Stomach (tissue), 9 donors: Measurements from ENCODE around the gene POLE. TPM values are rescaled to one million over a fixed set of nuclear protein-coding genes. Genes with fewer than 3 reads are reported as not detected.

Experiments
- DNase-seq, 2 donors: peaks; one replicate each; pipeline versions ENCODE4 v3.0.0 to v3.0.0-alpha.2; 2013 to 2019
- H3K27ac ChIP-seq, 5 donors: fragments of 200-600 bp in 4 of 5; sonication (generic) in 4 of 5; one replicate each; pipeline ENCODE4 v1.5.1; 2013 to 2019; ENCODE audit warnings: mild to moderate bottlenecking in 1 of 5, moderate library complexity in 1 of 5
- H3K27me3 ChIP-seq, 3 donors: fragments of 200-600 bp; sonication (generic); one replicate each; pipeline ENCODE4 v1.5.1; 2017 to 2019; ENCODE audit warnings: mixed run types in 1 of 3
- H3K36me3 ChIP-seq, 4 donors: fragments of 200-600 bp; sonication (generic); 1 replicate in 3 of 4; 2 replicates in 1 of 4; pipeline ENCODE4 v1.5.1; 2016 to 2019
- H3K4me1 ChIP-seq, 4 donors: fragments of 200-600 bp; sonication (generic); one replicate each; pipeline ENCODE4 v1.5.1; 2016 to 2019
- H3K4me3 ChIP-seq, 4 donors: fragments of 200-600 bp; sonication (generic) in 3 of 4; one replicate each; pipeline ENCODE4 v1.5.1; 2016 to 2019; ENCODE audit warnings: mild to moderate bottlenecking in 1 of 4
- H3K9me3 ChIP-seq, 4 donors: fragments of 200-600 bp; sonication (generic); one replicate each; pipeline ENCODE4 v1.5.1; 2016 to 2019
- EP300 ChIP-seq: sonication (generic); formaldehyde crosslinking; IDR thresholded peaks from one replicate; pipeline ENCODE4 v1.6.1; 2017; ENCODE audit warnings: antibody characterized with exemption
- POLR2A ChIP-seq, 4 donors: fragments of 450-650 bp; IDR thresholded peaks; one replicate each; pipeline ENCODE4 v1.6.1; 2016; ENCODE audit warnings: antibody characterized with exemption in 4 of 4, control low read depth in 2 of 4, mild to moderate bottlenecking in 1 of 4, moderate library complexity in 1 of 4
- POLR2AphosphoS5 ChIP-seq, 3 donors: sonication (generic); formaldehyde crosslinking; IDR thresholded peaks; one replicate each; pipeline ENCODE4 v1.6.1; 2016; ENCODE audit warnings: antibody characterized with exemption in 3 of 3
- WGBS, 5 donors: extraction: QIAGEN DNeasy Blood & Tissue Kit in 3 of 5; methylation state at CpG; one replicate each; pipeline versions ENCODE4 v1.1.5 to v1.1.7; 2013 to 2018; 5-methylcytosine and 5-hydroxymethylcytosine counted together
- intact Hi-C: fragments of 100-400 bp; cut with DNase I; formaldehyde crosslinking; loops from one replicate; pipeline ENCODE4 v1.15.1; 2023; ENCODE audit warnings: low total_unique reads
- polyA plus RNA-seq, 3 donors: library from polyadenylated mRNA; stranded (reverse); fragments of 200-250 nt; gene quantifications; one replicate each; pipeline ENCODE4 v1.2.3, GENCODE V29; 2013
- total RNA-seq, 5 donors: library from RNA; depleted of rRNA; stranded (reverse); fragments of >200 nt; gene quantifications; one replicate each; pipeline versions ENCODE4 v1.1.0 to v1.2.3, GENCODE V29; 2014 to 2016
- TF ChIP-seq, protein P1 (sequence below), 7 experiments: fragments of 450-650 bp in 4 of 7; fragments of 200-600 bp in 3 of 7; sonication (generic) in 3 of 7; IDR thresholded peaks; one replicate each; pipeline ENCODE4 v1.5.1; 2016 to 2019; ENCODE audit warnings: antibody characterized with exemption in 7 of 7, control low read depth in 2 of 7, mild to moderate bottlenecking in 1 of 7
- donor health status: healthy with polysubstance abuse.
- donor health status: Bipolar disorder and iron deficiency.
- donor health status: healthy.

Gene POLE
- total and polyA plus RNA-seq, 8 donors: 12.7 to 144 (median 43.3) TPM

DNA sequence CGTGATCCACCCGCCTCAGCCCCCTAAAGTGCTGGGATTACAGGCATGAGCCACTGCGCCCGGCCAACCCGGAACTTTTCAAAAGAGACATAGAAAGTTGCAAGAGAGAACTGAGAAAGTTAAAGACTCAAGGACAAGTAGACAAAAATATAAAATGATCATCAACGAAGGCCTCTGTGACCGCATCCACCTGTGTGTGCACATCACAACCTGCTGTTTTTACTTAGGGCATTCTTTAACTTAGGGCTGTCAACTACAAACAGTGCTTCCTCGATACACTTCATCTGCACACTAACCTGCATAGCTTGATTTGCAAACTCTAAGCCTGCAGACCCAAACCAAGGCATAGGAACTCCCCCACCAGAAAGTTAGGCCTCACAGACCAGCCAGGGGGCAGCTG, 53.7 kb downstream of the POLE start:
- TF ChIP-seq, protein P1, sequence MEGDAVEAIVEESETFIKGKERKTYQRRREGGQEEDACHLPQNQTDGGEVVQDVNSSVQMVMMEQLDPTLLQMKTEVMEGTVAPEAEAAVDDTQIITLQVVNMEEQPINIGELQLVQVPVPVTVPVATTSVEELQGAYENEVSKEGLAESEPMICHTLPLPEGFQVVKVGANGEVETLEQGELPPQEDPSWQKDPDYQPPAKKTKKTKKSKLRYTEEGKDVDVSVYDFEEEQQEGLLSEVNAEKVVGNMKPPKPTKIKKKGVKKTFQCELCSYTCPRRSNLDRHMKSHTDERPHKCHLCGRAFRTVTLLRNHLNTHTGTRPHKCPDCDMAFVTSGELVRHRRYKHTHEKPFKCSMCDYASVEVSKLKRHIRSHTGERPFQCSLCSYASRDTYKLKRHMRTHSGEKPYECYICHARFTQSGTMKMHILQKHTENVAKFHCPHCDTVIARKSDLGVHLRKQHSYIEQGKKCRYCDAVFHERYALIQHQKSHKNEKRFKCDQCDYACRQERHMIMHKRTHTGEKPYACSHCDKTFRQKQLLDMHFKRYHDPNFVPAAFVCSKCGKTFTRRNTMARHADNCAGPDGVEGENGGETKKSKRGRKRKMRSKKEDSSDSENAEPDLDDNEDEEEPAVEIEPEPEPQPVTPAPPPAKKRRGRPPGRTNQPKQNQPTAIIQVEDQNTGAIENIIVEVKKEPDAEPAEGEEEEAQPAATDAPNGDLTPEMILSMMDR (IDR thresholded peaks at IDR 0.05): no peak
- TF ChIP-seq EP300 (no peak), POLR2AphosphoS5 (IDR thresholded peaks at IDR 0.05) (no peak), POLR2A (IDR thresholded peaks at IDR 0.05) (no peak)
- Histone ChIP-seq H3K27ac (no peak overlapping the region), H3K4me1 (no peaks in the 10 kb centered on the region), H3K27me3 (no peaks in the 10 kb centered on the region), H3K36me3 (peaks cover 67 to 100% (median 98%) of the 10 kb centered on the region in 4 donors), H3K4me3 (no peak overlapping the region), H3K9me3 (no peaks in the 10 kb centered on the region)
- DNase-seq: no peak
- intact Hi-C loops: no loop called here
- WGBS, 5 donors: 91 to 98% (median 92%) methylated on average over 8 of the region's 8 CpGs

DNA sequence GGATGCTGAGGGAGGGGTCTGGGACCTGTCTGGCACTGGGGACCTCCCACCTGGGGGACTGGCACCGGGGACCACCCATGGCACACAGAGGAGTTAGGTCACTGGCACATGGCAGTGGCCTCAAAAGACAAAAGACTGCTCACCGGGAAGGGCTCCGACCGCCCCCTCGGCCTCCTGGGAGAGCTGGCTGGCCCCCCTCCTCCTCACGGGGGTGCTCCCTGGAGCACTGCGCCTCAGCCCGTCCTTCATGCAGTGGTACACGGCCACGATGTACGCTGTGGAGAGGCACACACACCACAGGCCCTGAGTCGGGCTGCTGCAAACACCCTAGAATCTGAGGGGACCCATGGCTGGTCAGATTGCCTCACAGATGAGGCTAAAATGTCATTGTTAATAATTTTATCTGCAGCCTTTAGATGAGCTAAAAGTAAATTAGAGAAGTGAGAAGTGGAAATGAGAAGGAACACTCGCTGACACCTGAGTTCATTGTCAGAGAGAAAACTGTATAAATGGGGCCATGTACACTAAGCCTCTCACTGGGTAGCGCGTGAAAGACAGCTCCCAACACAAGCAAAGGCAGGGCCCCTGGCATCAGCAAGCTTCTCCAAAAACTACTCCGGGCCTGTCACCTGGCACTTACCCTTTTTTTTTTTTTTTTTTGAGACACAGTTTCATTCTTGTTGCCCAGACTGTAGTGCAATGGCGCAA, 54.5 kb downstream of the POLE start:
- Histone ChIP-seq H3K4me1 (no peaks in the 10 kb centered on the region), H3K27me3 (no peaks in the 10 kb centered on the region), H3K4me3 (no peak overlapping the region), H3K36me3 (peaks cover 60 to 97% (median 92%) of the 10 kb centered on the region in 4 donors), H3K27ac (no peak overlapping the region), H3K9me3 (no peaks in the 10 kb centered on the region)
- TF ChIP-seq, protein P1 (IDR thresholded peaks at IDR 0.05): no peak
- TF ChIP-seq POLR2AphosphoS5 (IDR thresholded peaks at IDR 0.05): no peak
- no peak for TF ChIP-seq EP300
- TF ChIP-seq POLR2A (IDR thresholded peaks at IDR 0.05): no peak
- 84 to 96% (median 89%) methylated on average over 15 to 17 of the region's 17 CpGs for WGBS, 5 donors
- intact Hi-C loops: no loop called here
- DNase-seq: no peak

DNA sequence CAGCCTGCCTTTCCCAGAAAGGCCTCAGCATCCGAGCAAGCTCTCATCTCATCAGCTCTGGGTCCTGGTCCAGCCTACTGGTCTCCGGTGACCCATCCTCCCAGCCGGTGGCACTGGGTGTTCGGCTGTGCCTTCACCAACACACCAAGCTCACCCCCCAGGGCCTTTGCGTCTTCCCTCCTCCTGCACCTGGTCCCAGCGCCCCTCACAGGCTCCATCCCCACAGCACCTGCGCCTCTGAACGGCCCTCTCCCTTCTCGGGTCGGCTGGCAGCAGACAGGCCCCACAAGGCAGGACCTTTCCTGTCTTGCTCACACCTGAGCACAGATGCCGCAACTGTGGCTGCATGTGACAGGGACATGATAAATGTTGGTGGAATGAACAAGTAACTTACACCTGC, 55.5 kb downstream of the POLE start:
- no peak for DNase-seq
- intact Hi-C loops: no loop called here
- Histone ChIP-seq H3K27me3 (no peaks in the 10 kb centered on the region), H3K27ac (no peak overlapping the region), H3K4me1 (no peaks in the 10 kb centered on the region), H3K9me3 (no peaks in the 10 kb centered on the region), H3K36me3 (peaks cover 50 to 89% (median 82%) of the 10 kb centered on the region in 4 donors), H3K4me3 (no peak overlapping the region)
- 91 to 99% (median 96%) methylated on average over 10 to 11 of the region's 11 CpGs for WGBS, 5 donors
- no peak for TF ChIP-seq EP300
- no peak for TF ChIP-seq POLR2AphosphoS5 (IDR thresholded peaks at IDR 0.05)
- TF ChIP-seq, protein P1 (IDR thresholded peaks at IDR 0.05): no peak
- no peak for TF ChIP-seq POLR2A (IDR thresholded peaks at IDR 0.05)

DNA sequence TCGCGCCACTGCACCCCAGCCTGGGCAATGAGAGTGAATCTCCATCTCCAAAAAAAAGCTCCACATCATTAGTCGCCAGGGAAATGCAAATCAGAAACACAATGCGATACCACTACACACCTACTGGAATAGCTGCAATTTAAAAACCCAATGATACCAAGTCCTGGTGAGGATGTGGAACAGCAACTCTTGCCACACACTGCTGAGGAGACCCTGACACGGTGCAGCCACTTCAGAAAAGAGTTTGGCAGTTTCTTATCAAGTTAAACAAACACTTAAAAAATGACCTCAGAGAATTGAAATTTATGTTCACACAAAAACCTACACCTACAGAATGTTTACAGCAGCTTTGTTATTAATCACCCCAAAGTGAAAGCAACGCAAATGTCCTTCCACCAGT, 56.5 kb downstream of the POLE start:
- H3K9me3 ChIP-seq: no peaks in the 10 kb centered on the region
- WGBS, 5 donors: 79 to 89% (median 84%) methylated on average over 6 of the region's 6 CpGs
- H3K36me3 ChIP-seq: peaks cover 46 to 91% (median 78%) of the 10 kb centered on the region in 4 donors
- no peaks in the 10 kb centered on the region for H3K4me1 ChIP-seq
- intact Hi-C loops: no loop called here
- no peaks in the 10 kb centered on the region for H3K27me3 ChIP-seq
- no peak overlapping the region for H3K27ac ChIP-seq
- no peak overlapping the region for H3K4me3 ChIP-seq
- TF ChIP-seq EP300: no peak
- no peak for TF ChIP-seq POLR2A (IDR thresholded peaks at IDR 0.05)
- DNase-seq: no peak

DNA sequence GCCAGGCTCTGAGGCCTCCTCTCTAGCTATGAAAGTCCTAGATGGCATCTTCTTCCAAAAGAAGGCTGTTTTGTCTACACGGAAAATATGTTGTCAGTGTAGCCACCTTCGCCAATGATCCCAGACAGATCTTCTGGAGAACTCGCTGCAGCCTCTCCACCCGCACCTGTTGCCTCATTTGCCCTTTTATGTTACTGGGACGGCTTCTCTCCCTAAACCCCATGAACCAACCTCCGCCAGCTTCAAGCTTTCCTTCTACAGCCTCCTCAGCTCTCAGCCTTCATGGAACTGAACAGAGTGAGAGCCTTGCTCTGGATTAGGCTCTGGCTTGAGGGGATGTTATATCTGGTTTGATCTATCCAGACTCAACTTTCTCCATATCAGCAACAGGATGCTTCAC, 57.8 kb downstream of the POLE start:
- Histone ChIP-seq H3K36me3 (peaks cover 44 to 91% (median 78%) of the 10 kb centered on the region in 4 donors), H3K27ac (no peak overlapping the region), H3K4me3 (no peak overlapping the region), H3K9me3 (no peaks in the 10 kb centered on the region), H3K4me1 (no peaks in the 10 kb centered on the region), H3K27me3 (no peaks in the 10 kb centered on the region)
- intact Hi-C loops: no loop called here
- TF ChIP-seq POLR2A (IDR thresholded peaks at IDR 0.05): no peak
- no peak for TF ChIP-seq EP300
- no peak for TF ChIP-seq POLR2AphosphoS5 (IDR thresholded peaks at IDR 0.05)
- TF ChIP-seq, protein P1 (IDR thresholded peaks at IDR 0.05): no peak
- WGBS, 5 donors: 96 to 99% (median 98%) methylated on average over 6 of the region's 6 CpGs
- no peak for DNase-seq
